HG02642 (cell line): Measurements from ENCODE around the gene ALOX15B.
A peak's percentile ranks its signal among the peaks of the same experiment; 100 is the strongest.
"Not testable (repeated sequence)": the region's sequence is repeated elsewhere in the genome, so short reads cannot be mapped to it uniquely, and the experiment has no call there.

Experiments
- ATAC-seq: cut with Tn5 transposase; IDR thresholded peaks from one replicate; pipeline ENCODE4 v1.9.1; 2021; ENCODE audit warnings: mild to moderate bottlenecking; ENCODE audit not compliant: unreplicated experiment, poor library complexity

The ALOX15B gene

DNA sequence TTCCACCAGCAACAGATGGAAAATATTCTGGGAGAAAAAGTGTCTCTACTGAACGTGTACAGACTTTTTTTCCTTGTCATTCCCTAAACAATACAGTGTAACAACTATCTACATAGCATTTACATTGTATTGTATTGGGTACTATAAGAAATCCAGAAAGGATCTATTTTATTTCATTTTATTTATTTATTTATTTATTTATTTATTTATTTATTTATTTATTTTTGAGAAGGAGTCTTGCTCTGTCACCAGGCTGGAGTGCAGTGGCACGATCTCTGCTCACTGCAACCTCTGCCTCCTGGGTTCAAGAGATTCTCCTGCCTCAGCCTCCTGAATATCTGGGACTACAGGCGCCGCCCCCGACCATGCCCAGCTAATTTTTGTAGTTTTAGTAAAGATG, 39.1 kb downstream of the ALOX15B start:
- ATAC-seq = not testable (repeated sequence)

DNA sequence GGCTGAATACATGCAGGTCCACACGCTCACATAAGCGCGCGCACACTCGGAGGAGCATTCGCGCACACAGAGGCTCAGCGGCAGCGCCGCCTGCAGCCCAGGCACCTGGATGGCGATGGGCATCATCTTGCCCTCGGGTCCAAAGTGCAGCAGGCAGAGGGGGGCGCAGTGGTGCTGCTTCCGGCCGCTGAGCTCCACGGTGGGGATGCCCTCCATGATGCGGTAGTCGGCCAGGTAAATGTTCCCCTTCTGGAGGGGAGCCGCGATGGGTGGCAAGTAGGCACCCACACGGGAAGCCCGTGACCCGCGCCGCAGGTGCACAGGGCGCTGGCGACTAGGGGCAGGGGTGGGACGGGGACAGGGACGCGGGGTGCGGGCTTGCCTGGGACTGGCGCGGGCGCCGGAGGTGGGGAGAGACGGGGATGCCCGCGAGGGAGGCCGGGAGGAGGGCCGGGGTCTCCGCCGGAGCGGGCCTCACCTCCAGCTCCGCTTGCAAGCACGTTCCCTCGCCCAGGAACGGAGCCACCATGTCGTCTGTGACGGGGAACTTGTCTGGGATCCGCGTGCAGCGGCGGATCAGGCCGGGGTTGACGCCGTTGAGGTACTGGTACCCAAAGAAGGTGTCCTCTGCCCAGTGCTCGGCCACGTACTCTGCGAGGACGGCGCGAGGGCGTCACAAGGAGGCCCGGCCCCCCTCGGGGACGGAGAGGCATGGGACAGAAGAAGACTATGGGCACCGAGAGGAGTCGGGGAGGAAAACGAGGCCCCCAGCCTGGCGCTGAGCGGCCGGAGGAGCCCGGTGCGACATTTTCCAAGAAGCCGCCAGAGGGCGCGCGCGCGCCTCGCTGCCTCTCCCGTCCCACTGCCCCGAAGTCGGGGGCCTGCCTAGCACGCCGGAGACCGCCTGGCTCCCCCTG, 40.7 kb downstream of the ALOX15B start:
- ATAC-seq = peak; percentile 74

DNA sequence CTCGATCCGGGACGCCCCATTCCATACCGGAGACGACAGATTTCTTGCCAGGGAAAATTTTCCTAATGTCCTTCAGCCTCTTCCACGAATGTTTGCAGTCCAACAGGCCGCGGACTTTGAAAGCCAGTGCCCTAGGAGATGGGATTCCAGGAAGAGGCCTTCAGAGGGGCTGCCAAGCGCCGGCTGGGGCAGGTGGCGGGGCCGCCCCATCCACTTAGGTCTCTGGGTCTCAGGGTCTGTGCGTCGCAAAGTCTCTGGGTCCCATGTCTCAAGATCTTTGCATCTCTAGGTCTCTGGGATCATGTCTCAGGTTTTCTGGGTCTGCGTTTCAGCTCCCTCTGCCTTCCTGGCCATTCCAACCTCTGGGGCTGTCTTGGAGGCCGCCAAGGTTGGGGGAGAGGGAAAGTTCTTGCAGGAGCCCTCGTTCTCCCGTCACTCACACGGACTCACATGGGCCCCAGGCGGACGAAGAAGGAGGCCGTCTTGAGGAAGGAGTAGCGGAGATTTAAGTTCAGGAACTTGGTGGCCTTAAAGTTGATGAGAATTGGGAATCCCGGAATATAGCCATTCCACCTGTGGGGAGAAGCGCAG, 41.4 kb downstream of the ALOX15B start:
- no peak for ATAC-seq

DNA sequence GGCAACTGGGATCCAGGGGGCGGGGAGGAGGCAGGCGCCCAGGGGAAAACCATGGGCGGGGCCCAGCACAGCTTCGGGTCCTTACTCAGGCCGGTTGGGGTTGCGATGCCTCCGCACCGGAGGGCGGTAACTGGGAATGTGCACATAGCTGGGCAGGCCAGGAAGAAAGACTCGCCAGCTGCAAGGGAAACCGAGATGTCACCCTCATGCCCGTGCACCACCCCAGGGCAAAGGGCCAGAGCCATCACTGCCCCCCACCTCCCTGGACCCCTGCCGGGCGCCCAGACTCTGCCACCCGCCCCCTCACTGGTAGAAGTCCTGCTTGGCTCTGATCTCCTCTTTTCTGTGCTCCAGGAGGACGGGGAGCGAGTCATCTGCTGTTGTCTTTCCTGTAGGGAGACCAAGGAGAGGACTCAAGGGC, 42.0 kb downstream of the ALOX15B start:
- ATAC-seq = no peak

DNA sequence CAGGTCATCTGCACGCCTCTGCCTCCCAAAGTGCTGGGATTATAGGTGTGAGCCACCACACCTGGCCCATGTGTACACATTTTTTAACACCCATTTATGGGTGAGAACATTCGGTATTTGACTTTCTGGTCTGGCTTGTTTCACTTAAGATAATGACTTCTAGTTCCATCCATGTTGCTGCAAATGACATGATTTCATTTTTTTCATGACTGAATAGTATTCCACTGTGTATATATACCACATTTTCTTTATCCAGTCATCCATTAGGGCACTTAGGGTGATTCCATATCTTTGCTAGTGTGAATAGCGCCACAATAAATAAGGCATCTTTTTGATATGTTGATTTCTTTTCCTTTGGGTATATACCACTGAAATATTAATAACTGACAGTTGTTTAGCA, 43.0 kb downstream of the ALOX15B start:
- ATAC-seq = no peak

DNA sequence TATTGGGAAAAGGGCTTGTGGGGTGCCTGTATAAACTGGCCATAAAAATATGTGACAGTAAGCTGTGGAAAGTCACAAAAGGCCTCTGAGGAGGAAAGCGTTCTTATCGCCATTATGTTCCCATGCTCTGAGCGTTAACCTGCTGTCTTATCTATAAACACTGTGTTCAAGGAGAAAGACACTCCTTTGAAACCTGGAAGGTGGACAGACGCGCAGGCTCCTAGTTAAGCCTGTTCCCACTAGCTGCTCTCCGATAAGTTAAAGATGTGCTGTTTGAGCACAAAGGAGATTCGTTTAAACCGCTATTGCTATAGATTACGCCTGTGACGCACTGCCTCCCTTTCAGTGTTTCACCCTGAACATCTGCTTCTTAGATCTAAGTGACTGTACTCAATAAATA, 43.4 kb downstream of the ALOX15B start:
- no peak for ATAC-seq

DNA sequence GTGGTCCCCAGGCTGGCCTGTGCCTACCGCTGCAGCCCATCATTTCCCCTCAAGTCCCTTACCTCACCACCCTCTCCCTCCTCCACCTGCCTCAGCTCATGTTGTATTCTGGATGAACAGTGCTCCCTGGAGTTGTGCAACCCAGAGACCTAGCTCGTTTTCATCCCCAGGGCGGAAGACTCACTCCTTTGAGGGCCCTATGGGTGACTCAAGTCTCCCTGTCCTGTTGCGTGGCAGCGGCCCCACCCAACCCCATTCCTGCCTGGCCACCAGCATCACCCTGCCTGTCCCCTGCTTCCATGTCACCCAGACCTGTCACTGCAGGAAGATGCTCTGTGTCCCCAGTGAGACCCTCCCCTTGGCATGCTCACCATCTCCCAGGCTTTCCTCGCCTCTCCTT, 45.4 kb downstream of the ALOX15B start:
- no peak for ATAC-seq

DNA sequence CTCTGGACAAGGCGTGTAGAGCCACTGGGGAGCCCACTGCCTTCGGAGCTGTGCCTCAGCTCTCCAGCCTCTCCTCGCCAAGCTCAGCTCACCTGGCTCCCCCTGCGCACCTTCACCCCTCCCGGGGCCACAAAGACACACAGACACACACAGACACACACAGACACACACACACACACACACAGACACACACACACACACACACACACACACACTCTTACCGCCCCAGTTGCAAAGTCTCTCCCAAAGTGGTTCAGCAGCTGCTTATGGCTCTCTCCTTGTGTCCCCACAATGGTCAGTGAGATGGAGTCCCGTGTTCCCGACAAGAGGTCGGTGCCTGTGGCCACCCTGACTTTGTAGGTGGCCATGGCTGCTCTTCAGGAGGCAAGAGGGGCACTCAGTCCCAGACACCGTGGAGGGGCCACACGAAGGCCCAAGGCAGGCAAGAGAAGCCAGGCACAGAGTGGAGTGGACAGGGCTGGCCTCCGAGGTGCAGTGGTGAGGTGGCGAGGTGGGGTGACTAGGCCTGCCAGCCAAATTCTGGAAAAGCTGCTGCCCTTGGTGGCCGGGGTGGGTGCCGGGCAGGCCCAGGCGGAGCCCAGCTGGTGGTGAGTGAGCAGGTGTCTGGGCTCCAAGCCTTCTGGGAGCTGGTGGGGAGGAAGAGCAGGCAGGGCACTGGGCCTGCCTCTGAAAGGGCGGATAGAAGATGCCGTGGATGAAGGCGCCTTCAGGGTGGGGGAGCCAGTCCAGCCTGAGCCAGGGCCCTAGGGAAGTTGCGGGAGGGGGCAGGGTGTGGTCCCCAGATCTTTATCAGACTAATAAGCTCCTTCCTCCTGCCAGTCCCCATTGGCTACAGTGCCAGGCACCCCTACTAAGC, 48.5 kb downstream of the ALOX15B start, which contains the start of gene ALOX12B:
ALOX12B (minus strand) TSS at position 642 of the 877 bp plus-strand sequence; CDS start at position 368, 274 bp downstream.
- ATAC-seq = no peak

DNA sequence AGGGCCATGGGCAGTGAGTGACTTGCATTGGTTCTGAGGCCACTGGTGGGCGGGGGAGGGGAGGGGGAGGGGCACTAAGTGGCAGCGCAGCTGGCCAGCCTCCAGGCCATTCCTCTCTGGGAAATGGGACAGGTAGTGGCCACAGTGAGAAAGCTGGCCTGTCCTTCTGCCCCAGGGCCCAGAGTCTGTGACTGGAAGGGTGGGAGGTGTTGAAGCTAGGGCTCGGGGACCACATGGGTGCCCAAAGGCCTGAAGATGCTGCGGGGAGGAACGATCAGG, 49.0 kb downstream of the ALOX15B start:
- ATAC-seq = no peak

DNA sequence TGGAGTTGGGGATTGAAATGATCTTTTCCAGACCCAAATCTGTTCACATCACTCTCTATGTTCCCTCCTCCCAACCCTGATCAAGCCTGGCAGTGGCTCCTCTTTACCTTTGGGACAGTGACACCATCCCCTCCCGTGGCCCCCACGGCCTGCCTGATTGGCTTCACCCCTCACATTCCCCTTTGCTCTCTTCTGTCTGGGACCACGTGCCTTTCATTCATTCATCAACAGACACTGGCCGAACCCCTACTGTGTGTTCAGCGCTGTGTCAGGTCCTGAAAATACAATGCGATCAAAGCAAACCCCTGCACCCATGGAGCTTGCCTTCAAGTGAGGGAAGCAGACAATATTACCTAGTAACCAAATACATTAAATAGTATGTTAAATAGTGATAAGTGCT, 50.9 kb downstream of the ALOX15B start:
- no peak for ATAC-seq

DNA sequence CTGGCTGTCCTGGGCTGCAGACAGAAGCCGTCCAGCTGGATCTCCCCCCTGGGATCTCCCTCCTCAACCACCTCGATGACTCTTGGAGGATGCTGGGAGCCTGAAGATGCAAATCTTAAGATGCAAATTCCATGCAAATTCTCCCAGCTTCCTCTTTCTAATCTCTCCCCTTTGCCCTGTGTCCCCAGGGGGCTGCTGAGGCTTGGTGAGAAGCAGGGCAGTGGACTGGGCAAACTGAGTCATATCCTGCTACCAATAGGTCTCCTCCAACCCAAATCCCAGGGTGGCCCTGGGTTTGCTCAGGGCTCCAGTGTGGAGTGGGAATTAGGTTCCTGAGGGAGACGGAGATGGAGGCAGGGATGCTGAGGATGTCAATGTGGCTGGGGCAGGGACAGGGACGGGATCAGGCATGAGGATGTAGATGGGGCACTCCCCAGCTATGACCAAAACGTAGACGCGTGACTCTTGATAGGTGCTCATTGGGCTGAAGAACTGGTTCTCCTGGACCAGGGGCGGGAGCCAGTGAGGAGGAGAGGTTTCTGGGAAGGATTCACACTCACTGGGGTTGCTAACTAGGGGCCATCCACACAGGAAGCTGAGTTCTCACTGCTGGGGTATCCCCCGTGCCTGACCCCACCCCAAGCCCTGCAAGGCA, 52.3 kb downstream of the ALOX15B start:
- no peak for ATAC-seq

DNA sequence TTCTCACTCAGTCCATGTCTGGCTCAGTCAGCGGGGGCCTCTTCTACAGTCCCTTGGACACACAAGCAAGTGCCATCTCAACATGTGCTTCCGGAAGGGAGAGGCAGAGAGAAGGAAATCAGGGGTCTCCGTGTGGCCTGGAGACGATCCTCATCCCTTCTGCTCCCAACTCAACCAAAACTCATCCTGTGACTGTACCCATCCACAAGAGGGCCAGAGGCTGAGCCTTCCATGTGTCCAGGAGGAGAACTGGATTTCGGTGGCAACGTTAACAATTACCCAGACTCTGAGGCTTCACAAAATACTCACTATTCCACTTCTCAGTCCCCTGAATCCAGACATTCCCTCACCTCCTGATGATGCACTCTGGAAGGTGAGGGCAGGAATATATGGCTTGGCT, 56.5 kb downstream of the ALOX15B start:
- ATAC-seq = no peak

DNA sequence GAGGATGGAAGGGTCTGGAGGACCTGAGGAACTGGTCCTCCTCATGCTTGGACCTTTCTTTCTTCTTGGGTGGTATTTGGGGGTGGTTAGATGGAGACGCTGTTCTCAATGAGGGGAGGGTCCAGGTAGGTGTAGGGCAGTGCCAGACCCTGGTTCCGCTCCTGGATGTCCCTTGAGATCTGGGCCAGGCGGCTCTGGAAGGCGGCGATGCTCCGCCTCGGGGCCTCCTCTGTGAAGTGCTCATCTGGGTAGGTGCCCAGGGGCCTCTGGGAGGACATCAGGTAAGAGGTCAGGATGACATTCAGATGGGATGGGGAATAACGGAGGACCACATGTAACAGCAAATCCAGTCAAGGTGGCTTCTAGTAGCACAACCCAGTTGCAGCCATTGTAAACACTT, 57.7 kb downstream of the ALOX15B start:
- ATAC-seq = no peak
